Measurements from ENCODE around the gene UBTD2. TPM values are rescaled to one million over a fixed set of nuclear protein-coding genes. Genes with fewer than 3 reads are reported as not detected.
"Not testable (repeated sequence)": the region's sequence is repeated elsewhere in the genome, so short reads cannot be mapped to it uniquely, and the experiment has no call there.

Gene UBTD2, protein sequence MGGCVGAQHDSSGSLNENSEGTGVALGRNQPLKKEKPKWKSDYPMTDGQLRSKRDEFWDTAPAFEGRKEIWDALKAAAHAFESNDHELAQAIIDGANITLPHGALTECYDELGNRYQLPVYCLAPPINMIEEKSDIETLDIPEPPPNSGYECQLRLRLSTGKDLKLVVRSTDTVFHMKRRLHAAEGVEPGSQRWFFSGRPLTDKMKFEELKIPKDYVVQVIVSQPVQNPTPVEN
- 10 to 100 TPM; 62.2 to 80.3 (median 69.6) TPM for polyA plus RNA-seq (ENCODE audit: insufficient read length in 4 of 4)

DNA sequence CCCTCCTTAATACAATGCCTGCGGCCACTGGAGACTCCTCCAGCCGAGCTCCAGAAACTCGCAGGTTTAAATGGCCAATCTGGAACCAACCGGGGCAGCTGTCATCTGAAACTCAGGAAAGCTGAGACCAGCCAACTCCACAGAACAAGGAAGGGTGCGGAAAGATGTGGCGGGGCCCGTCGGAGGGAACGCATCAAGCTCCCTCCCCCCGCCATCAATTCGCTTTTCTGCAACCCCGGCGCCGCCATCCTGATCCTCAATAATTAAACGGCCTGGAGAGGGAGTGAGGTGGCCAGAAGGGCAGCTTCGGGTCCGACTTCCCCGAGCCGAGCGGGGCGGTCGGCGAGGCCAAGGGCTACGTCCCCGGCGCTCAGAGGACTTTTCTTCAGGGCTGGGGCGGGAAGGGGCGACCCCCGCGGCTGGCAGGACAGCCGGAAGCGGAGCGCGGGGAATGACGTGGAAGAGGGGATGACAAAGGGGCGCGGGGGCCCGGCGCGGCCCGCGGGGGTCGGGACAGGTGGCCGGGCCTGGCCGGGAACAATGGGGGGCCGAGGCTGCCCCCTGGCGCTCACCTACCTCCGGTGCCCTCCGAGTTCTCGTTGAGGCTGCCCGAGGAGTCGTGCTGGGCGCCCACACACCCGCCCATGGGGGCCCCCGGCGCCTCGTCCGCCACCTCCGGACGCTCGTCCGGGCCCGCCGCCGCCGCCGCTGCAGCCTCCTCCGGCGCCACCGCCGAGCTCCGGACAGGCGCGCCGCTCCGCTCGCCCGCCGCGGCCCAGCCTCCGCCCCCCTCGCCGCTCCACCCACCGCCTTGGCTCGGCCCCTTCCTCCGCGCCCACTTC, at the start of gene UBTD2:
Gene UBTD2, minus strand, starts transcription at position 745 of the 842 bp plus-strand sequence. Its CDS starts 99 bp downstream, at position 646.
- peak in 3 of 4 donors; percentile 62 to 65 (median 65) for DNase-seq (ENCODE audit: low read depth in 4 of 4, low spot score in 2 of 4)

DNA sequence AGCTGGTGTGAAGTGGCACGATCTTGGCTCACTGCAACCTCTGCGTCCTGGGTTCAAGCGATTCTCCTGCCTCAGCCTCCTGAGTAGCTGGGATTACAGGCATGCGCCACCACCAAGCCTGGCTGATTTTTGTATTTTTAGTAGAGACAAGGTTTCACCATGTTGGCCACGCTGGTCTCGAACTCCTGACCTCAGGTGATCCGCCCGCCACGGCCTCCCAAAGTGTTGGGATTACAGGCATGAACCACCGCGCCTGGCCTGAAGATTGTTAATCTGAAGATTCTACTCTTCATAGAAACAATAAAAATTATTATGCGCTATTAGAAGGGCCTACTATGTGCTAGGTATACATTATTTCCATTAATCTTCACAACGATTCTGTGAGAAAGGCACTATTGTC, 43.3 kb upstream of the UBTD2 start:
- not testable (repeated sequence) for DNase-seq (ENCODE audit: low read depth in 4 of 4, low spot score in 2 of 4)

DNA sequence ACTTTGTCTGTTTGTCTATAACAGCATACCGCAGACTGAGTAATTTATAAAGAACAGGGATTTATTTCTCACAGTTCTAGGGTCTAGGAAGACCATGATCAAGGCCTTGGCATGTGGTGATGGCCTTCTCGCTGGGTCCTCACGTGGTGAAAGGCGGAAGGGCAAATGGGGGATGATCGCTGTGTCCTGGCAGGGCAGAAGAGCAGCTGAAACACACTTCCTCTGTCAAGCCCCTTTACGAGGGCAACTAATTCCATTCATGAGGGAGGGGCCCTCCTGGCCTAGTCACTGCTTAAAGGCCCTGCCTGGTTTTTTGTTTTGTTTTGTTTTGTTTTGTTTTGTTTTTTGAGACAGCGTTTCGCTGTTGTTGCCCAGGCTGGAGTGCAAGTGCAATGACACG, 41.9 kb upstream of the UBTD2 start:
- no peak for DNase-seq (ENCODE audit: low read depth in 4 of 4, low spot score in 2 of 4)

DNA sequence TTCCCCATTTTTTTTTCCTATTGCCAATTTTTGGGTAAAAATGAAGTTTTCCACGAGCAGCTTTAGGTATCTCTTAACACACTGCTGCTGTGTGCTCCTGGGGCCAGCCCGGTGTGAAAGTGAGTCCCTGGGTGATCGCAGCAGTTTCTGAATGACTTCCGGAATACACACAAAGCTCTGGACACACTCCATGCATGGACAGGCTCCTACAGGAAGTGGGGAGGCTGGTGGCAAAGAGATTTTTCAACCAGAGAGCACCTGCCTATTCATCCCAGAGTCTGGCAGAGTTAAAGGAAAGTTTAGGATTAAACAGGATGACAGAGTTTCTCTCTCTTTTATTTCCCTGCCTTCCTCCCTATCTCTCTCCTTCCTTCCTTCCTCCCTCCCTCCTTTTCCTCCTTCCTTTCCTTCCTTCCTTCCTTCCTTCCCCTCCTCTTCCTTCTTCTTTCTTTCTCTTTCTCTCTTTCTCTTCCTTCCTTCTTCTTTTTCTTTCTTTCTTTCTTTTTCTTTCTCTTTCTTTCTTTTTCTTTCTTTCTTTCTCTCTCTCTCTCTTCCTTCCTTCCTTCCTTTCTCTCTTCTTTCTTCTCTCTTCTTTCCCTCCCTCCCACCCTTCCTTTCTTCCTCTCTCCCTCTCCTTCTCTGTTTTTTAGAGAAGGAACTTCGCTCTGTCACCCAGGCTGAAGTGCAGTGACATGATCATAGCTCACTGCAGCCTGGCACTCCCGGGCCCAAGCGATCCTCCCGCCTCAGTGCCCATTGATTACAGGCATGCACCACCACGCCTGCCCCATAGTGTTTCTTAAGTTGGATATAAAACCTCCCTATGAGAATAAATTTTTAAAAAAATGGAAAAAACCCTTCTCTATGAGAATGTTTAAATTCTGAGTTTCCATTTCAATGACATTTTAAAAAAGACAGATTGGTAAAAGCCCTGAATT, 38.7 kb upstream of the UBTD2 start:
- DNase-seq (ENCODE audit: low read depth in 4 of 4, low spot score in 2 of 4), result peak in 2 of 4 donors; percentile 13 to 14

DNA sequence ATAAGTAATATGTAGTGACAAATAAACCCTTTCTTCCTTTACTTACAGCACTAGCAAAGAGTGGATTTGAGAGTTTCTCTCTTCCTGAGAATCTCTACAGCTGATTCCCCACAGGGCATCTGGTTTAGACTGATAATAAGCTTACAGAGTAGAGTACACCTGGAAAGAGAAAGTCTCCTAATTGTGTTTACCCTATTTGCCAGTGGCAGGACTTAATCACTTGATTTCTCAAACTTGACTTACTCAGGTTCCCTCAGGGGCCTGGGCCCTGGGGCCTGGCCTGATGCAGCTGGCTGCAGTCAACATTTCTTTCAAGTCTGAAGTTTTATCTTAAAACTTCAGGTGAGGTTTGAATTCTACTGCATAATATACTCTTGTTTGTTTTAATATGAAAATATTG, 38.0 kb upstream of the UBTD2 start:
- DNase-seq (ENCODE audit: low read depth in 4 of 4, low spot score in 2 of 4), result no peak

DNA sequence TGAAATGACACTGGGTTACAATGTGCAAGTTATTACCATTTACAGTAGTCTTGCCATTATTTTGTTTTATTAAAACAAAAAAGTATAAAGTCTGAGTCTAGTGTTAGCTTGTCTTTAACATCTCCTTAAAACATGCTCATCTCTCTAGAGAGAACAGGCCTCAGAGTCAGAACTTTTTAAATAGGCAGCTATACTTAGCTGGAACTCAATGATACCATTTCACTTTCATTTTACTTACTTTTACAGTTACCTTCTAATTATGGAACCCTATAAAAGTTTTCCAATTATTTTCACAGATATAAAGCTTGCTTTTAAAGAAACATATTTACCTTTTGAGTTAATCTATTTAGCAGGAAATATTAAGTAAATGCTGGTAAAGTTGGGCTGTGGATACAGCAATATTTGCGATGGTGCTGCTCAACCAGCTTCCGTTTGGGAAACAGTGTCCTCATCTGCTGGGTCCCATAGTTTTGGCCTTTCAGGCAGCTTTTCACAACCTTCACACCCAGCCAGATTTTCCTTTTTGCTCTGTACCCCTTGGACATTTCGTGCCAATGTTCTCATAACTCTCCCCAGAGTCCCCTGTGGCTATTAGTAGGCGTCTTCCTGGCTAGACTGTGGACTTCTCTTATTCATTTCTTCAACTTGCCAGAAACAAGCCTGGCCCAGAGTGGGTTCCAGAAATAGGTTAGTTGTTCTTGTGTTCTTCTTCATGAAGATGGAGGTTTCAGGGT, 36.3 kb upstream of the UBTD2 start:
- no peak for DNase-seq (ENCODE audit: low read depth in 4 of 4, low spot score in 2 of 4)

DNA sequence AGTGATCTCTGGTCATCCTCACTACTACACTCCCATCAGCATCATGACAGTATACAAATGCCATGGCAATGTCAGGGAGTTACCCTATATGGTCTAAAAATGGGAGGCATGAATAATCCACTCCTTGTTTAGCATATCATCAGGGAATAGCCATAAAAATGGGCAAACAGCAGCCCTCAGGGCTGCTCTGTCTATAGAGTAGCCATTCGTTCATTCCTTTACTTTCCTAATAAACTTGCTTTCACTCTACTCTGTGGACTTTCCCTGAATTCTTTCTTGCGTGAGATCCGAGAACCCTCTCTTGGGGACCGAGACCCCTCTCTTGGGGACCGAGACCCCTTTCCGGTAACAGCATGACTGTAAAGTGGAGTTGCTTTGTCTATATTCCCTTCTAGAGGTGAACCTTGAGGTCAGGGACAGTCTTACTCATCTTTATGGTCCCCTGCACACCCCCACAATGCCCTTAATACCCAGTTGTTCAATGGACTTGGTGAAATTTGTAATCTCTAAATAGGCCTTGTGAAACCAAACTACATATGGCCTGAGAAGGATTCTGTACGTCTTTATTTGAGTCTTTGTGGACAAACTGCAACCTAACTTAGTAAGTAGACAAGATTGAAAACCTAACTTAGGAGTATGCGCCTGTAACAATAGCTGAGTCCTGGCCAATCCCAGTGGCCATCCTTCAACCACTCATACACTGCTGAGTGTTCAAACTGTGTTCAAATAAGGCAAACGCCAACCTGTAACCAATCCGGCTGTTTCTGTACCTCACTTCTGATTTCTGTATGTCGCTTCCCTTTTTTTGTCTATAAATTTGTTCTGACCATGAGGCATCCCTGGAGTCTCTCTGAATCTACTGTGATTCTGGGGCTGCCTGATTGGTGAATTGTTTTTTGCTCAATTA, 32.3 kb upstream of the UBTD2 start:
- no peak for DNase-seq (ENCODE audit: low read depth in 4 of 4, low spot score in 2 of 4)

DNA sequence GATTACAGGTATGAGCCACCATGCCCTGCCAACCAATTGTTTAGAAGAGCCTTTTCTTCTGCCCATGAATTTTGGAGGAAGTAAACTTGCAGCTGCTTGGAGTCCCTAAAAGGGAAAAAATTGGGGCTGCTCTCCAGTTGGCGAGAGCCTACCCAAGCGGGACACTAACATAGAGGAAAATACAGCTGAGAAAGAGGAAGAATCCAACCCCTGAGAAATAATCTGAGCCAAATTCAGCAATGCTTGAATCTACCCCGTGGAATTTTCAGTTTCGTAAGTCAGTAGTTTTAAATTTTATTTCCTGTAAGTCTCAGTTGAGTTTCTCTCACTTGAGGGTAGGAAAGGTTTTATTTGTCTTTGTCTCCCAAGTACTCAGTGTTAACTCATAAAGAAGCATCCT, 30.4 kb upstream of the UBTD2 start:
- no peak for DNase-seq (ENCODE audit: low read depth in 4 of 4, low spot score in 2 of 4)

DNA sequence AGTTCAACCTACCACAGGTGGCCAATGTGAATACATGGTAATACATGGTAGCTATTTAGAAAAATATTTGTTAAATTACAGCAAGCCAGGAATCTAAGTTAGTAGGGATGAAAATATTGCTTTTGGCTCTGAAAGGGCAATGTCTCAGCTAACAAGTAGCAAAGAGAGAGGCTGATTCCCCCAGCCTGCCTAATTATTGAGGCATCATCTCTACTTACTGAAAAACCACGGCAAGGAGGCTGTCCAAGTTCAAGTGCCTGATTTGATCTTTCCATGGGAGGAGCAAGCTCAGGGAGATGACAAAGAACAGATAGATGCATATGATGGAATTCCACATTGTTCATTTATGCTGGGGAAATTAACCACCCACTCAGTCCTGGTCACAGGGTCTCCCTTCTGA, 28.7 kb upstream of the UBTD2 start:
- DNase-seq (ENCODE audit: low read depth in 4 of 4, low spot score in 2 of 4), result no peak

DNA sequence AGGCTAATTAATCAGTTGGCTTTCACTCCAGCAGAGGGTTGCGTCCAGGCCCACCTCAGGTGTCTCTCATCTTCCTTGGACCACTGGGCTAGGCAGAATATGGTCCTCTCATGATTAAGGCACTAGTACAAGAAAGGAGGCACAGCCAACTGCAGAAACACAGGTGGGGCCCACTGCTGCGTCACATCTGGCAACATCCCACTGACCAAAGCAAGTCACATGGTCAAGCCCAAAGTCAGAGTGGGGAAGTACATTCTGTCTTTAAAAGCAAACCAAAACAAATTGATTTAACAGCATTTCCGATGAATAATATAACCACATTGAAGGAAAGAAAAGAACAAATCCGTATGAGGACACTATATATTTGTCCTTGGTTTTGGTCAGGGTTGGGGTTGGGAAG, 28.0 kb upstream of the UBTD2 start:
- no peak for DNase-seq (ENCODE audit: low read depth in 4 of 4, low spot score in 2 of 4)

DNA sequence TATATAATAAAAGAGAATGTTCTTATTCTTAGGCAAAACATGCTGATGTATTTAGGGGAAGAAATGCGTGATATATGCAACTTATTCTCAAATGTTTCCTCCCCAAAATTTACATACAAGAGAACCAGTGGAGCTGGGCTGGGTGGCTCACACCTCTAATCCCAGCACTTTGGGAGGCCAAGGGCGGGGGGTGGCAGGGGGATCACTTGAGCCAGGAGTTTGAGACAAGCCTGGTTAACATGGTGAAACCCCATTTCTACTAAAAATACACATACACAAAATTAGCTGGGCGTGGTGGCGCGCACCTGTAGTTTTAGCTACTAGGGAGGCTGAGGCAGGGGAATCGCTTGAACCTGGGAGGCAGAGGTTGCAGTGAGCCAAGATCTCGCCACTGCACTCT, 27.5 kb upstream of the UBTD2 start:
- no peak for DNase-seq (ENCODE audit: low read depth in 4 of 4, low spot score in 2 of 4)

DNA sequence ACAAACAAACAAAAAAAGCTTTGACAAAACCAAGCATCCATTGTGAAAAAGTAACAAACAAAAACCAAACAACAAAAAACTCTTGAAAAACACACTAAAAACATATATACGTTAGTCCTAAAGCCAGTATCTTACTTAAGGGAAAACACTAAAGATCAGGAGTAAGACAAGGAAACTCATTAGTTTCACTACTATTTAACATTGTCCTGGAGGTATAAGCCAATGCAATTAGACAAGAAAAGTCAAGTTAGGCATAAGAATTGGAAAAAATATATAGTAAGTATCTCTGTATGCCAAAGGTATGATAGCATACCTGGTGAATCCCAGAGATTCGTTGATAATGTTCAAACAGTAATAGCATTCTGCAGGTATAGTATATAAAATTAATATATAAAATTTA, 21.8 kb upstream of the UBTD2 start:
- DNase-seq (ENCODE audit: low read depth in 4 of 4, low spot score in 2 of 4), result no peak

DNA sequence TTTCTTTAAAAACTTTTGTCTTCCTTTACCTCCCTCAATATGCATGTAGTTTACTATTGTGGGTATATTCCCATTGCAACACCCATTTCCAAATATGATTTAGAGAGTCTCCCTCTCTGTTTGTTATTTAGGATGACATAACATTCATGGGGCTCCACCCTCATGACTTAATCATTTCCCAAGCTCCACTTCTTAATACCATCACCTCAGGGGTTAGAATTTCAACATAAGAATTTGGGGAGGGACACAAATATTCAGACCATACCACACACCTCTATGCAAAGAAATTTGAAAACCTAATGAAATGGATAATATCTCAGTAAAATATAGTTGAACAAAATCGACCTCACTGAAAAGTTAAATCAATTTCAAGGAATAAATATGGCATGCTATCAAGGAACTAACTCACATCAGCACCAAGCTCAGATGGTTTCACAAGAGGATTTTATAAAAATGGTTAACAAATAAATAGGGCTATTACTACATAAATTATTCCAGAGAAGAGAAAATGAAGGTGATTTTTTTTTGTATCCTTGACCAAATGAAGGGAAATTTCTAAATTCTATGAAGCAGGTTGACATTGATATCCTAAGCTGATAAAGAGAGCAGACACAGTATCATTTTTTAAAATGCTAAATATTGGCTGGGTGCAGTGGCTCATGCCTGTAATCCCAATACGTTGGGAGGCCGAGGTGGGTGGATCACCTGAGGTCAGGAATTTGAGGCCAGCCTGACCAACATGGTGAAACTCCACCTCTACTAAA, 20.2 kb upstream of the UBTD2 start:
- no peak for DNase-seq (ENCODE audit: low read depth in 4 of 4, low spot score in 2 of 4)

DNA sequence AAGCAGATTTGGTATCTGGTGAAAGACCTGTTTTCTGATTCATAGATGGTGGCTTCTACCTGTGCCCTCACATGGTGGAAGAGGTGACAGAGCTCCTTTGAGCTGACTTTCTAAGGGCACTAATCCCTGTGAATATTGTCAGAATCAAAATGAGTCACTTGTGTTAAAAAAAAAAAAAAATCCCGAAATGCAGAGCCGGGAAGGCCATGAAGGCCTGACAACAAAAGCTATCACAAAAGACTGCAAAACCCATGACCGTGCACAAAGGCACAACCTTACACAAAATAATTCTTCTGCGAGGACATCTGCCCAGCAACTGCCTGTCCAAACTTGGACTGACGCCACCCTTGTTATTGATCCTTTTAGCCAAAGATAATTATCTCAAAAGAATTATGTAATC, 19.6 kb upstream of the UBTD2 start:
- DNase-seq (ENCODE audit: low read depth in 4 of 4, low spot score in 2 of 4), result no peak

DNA sequence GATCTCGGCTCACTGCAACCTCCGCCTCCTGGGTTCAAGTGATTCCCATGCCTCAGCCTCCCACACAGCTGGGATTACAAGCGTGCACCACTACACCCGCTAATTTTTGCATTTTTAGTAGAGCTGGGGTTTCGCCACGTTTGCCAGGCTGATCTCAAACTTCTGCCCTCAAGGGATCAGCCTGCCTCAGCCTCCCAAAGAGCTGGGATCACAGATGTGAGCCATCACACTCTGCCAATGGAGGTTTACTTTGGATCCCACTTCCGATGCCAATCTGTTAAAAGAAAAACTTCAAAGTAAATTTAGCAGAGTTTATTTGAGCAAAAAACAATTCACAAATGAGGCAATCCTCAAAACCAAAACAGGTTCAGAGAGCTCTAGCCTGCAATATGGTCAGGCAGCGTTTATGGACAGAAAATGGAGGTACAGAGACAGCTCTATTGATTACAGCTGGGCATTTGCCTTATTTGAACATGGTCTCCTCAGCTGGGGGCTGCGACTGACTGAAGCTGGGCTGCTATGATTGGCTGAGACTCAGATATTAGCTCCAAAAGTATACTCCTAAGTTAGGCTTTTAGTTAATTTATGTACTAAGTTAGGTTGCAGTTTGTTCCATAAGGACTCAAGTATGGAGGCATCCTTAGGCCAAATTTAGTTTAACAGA, 18.6 kb upstream of the UBTD2 start:
- no peak for DNase-seq (ENCODE audit: low read depth in 4 of 4, low spot score in 2 of 4)

DNA sequence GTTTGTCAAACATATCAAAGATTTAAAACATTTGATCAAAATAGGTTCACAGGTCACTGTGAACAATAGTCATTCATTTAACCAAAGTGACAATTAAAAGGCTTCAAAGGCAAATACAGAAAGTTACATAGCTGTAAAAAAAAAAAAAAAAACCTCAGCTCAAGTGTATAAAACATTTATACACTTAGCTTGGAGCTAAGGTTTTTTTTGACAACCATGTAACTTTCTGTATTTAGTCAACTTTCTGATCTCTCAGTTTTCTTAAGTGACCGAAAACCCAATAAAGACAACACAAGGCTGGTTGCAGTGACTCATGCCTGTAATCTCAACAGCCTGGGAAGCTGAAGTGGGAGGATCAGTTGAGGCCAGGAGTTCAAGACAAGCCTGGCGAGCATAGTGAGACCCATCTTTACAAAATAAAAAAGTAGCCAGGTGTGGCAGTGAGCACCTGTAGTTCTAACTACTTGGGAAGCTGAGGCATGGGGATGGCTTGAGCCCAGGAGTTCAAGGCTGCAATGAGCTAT, 16.4 kb upstream of the UBTD2 start:
- DNase-seq (ENCODE audit: low read depth in 4 of 4, low spot score in 2 of 4), result no peak

DNA sequence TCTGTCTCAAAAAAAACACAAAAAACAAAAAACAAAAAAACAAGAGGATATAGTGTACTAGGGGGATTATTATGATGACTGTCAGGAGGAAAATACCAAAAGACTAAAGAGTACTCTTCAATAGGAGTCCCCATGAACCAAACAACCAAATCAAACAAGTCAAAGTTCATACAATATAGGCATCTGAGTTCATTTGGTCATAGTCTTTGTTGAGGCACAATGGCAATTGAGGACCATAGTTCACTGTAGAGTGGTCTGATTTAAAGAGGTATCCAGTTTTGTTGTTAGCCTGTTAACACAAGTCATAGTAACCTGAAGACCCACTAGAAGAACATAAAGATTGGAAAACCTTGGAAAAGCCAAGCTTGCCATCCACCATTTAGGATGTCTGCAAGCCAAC, 11.3 kb upstream of the UBTD2 start:
- DNase-seq (ENCODE audit: low read depth in 4 of 4, low spot score in 2 of 4), result no peak
